ENCODE results near the gene SNUPN. TPM values are rescaled to one million over a fixed set of nuclear protein-coding genes. Genes with fewer than 3 reads are reported as not detected.

Gene SNUPN
- total RNA-seq, 2 experiments from 2014 or later: 27.1 to 30.4 TPM

GRCh38 chr15:75551091-75551490, 74.4 kb downstream of the SNUPN start:
- no peak for DNase-seq
- Mint-ChIP-seq H3K36me3 (peaks cover 12% of the 10 kb centered on the region), H3K4me1 (peaks cover 3% of the 10 kb centered on the region), H3K4me3 (no peak overlapping the region), H3K27me3 (no peaks in the 10 kb centered on the region), H3K27ac (no peak overlapping the region), H3K9me3 (no peaks in the 10 kb centered on the region)
- no peak for ATAC-seq (ENCODE audit: low read depth)
- POLR2A ChIA-PET: no interaction called here

Other genes starting within 250 kb of the SNUPN start
- 100 to 1,000 TPM; 113 to 119 TPM for gene SIN3A, start 174.0 kb downstream of the SNUPN start, total RNA-seq
- 10 to 100 TPM; 35.8 to 37.5 TPM for gene PTPN9, start 46.4 kb downstream of the SNUPN start, total RNA-seq
- 10 to 100 TPM; 85.3 to 87.1 TPM for gene IMP3, start 14.5 kb upstream of the SNUPN start, total RNA-seq
- gene SNX33, start 22.2 kb upstream of the SNUPN start, total RNA-seq: 1 to 10 TPM; 2.1 to 2.6 TPM
- not detected for gene CSPG4, start 87.1 kb upstream of the SNUPN start, total RNA-seq
- gene UBE2Q2, start 217.7 kb upstream of the SNUPN start, total RNA-seq: 10 to 100 TPM; 27.5 to 29.7 TPM